SK-N-MC (cell line): ENCODE measurements around the gene METRNL.
"Not testable (repeated sequence)": the region's sequence is repeated elsewhere in the genome, so short reads cannot be mapped to it uniquely, and the experiment has no call there.

Source experiments
- DNase-seq: peaks from one replicate; pipeline ENCODE4 v3.0.0-alpha.2; 2011; ENCODE audit warnings: low read depth, low spot score
- H3K27ac ChIP-seq: fragments of 200-600 bp; sonication (generic); 2 replicates; pipeline ENCODE4 v1.5.1; 2016; ENCODE audit warnings: mixed run types
- H3K36me3 ChIP-seq: fragments of 200-600 bp; sonication (generic); 2 replicates; pipeline ENCODE4 v1.6.1; 2017; ENCODE audit warnings: antibody characterized with exemption, low read length, mixed read lengths; ENCODE audit not compliant: insufficient read depth
- H3K4me3 ChIP-seq: fragments of 200-600 bp; sonication (generic); 2 replicates; pipeline ENCODE4 v1.5.1; 2016
- H3K9ac ChIP-seq: fragments of 200-600 bp; sonication (generic); 2 replicates; pipeline ENCODE4 v1.8.0; 2017; ENCODE audit warnings: mixed run types, mixed read lengths; ENCODE audit not compliant: insufficient read length
- H3K9me3 ChIP-seq: fragments of 200-600 bp; sonication (generic); 2 replicates; pipeline ENCODE4 v1.6.1; 2017; ENCODE audit warnings: low read depth, mild to moderate bottlenecking, antibody characterized with exemption, low read length, moderate library complexity, mixed read lengths
- EZH2 ChIP-seq: fragments of 200-600 bp; sonication (generic); IDR thresholded peaks from one replicate; pipeline ENCODE4 v1.6.1; 2017; ENCODE audit warnings: antibody characterized with exemption
- FOXP2 ChIP-seq: optimal IDR thresholded peaks from 2 replicates; pipeline ENCODE3; 2011; ENCODE audit warnings: mild to moderate bottlenecking, moderate library complexity; ENCODE audit not compliant: insufficient read depth; ENCODE audit errors: extremely low read length, control extremely low read depth
- POLR2AphosphoS5 ChIP-seq: IDR thresholded peaks from 2 replicates; pipeline ENCODE4 v1.6.1; 2012; ENCODE audit warnings: mild to moderate bottlenecking, low read depth, low read length, borderline replicate concordance

METRNL gene

DNA sequence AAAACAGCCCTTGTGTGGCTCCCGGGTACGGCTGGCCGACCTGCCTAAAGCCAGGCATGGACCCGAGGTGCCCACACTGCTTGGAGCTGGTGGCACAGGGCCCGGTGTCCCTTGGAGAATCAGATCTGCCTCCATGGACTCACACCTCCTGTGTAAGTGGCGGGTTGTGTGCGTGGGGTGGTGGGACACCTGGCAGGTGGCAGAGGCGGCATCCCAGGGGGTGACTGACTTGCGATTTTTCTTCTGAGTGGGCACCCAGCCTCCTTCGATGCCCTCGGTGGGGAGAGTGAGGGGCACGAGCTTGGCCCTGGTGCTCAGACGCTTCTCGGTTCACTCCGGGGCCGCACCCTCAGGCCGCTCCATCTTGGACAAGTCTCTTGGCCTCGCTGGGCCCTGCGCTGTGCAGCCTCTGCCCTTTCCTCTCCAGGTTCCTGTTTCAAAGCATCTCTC, 35.8 kb downstream of the METRNL start:
- TF ChIP-seq FOXP2: no peak
- no peak for TF ChIP-seq EZH2
- TF ChIP-seq POLR2AphosphoS5: no peak
- Histone ChIP-seq H3K4me3 (no peak overlapping the region), H3K36me3 (no peaks in the 10 kb centered on the region), H3K27ac (no peak overlapping the region), H3K9me3 (no peaks in the 10 kb centered on the region), H3K9ac (no peak overlapping the region)
- no peak for DNase-seq

DNA sequence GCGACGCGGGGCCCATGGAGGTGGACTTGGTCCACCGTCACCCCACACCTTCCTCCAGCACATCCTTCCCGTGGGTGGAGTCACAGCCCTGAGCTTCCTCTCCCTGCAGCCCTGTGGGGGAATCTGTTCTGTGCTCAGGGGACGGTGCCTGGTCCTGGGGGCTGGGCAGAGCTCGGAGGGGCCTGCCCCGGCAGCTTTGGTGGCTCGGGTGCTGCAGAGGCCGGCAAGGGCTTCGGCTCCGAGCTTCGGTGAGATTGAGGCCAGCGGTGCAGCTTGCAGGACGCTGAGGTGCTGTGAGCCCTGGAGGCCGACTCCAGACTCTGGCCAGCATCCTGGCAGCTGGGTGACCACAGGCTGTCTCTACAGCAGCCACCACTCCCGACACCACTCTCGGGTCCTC, 36.4 kb downstream of the METRNL start:
- TF ChIP-seq FOXP2 (no peak), EZH2 (no peak), POLR2AphosphoS5 (no peak)
- DNase-seq: no peak
- no peaks in the 10 kb centered on the region for H3K9me3 ChIP-seq
- H3K4me3 ChIP-seq: no peak overlapping the region
- no peak overlapping the region for H3K9ac ChIP-seq
- H3K27ac ChIP-seq: no peak overlapping the region
- H3K36me3 ChIP-seq: no peaks in the 10 kb centered on the region

DNA sequence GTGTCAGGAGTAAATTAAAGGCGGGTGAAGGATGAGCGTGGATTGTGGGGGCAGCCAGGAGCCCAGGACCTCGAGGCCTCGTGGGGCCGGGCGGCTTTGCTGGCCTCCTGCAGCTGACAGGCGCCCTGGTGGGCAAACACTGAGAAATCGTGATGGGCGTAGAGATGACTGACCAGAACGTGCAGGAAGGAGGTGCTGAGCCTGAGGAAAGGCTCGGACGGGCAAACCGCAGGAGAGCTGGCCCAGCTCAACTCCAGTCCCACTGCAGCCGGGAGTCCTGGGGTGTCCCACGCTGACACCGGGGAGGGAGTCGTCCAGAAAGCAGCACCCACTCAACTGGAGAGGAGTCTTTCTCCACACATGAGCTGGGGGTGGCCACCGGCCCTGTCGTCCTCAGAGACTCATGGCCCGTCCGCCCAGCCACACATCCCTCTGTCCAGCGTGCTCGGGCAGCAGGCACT, 36.9 kb downstream of the METRNL start:
- Histone ChIP-seq H3K27ac (no peak overlapping the region), H3K4me3 (no peak overlapping the region), H3K9me3 (no peaks in the 10 kb centered on the region), H3K36me3 (no peaks in the 10 kb centered on the region), H3K9ac (no peak overlapping the region)
- TF ChIP-seq FOXP2 (no peak), EZH2 (no peak), POLR2AphosphoS5 (no peak)
- DNase-seq: no peak

DNA sequence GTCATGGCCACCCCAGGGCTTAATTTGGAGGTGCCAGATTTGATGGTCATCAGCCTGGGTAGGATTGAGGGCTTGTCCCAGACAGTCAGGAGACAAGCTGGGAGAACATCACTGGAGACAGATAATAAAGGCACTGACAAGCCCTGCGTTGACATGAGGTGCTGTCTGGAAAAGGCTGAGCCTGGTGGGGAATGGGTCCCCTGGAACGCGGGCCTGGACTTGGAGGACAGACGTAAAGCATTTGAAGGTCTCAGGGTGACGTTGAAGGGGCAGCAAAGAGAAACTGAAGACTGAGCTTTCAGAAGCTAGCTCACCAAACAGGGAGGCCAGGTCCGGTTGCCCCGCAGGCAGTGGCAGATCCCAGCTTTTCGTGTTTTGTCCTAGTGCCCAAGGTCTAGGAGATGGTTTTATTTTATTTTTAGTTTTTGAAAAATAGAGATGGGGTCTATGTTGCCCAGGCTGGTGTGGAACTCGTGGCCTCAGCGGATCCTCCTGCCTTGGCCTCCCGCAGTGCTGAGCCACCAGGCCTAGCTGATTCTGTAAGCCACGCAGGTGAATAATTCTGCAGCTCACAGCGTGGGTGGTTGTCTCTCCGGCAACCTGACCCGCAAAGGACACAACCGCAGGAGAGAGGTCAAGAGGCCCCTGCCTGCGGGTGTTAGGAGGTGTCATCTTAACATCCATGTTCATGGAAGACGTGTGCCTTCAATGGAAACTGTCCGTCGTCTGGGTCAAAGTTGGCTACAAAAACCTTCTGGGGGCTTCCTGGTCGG, 37.6 kb downstream of the METRNL start:
- Histone ChIP-seq H3K9me3 (no peaks in the 10 kb centered on the region), H3K36me3 (no peaks in the 10 kb centered on the region), H3K9ac (no peak overlapping the region), H3K27ac (no peak overlapping the region), H3K4me3 (no peak overlapping the region)
- DNase-seq: no peak
- TF ChIP-seq EZH2 (no peak), POLR2AphosphoS5 (no peak), FOXP2 (no peak)

DNA sequence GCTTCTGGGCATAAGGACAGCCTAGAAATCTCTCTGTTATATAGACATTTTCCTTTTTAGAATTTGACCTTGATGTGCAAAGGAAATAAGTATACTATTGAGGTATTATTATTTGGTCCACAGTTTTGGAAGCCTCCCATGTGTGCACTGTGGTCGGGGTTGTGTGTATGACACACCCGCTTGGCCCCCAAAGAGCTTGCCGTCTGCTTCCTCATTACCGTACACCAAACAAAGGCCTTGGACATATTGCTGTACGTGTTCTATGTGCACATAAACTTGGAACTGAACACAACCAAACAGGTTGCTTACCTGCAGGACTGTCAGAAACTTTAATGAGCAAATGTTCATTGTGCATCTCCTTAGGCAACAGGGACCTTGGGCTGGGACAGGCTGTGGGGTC, 38.2 kb downstream of the METRNL start:
- H3K4me3 ChIP-seq: no peak overlapping the region
- no peak overlapping the region for H3K9ac ChIP-seq
- H3K27ac ChIP-seq: no peak overlapping the region
- no peak for TF ChIP-seq EZH2
- no peak for TF ChIP-seq FOXP2
- TF ChIP-seq POLR2AphosphoS5: no peak
- no peaks in the 10 kb centered on the region for H3K36me3 ChIP-seq
- no peaks in the 10 kb centered on the region for H3K9me3 ChIP-seq
- DNase-seq: no peak

DNA sequence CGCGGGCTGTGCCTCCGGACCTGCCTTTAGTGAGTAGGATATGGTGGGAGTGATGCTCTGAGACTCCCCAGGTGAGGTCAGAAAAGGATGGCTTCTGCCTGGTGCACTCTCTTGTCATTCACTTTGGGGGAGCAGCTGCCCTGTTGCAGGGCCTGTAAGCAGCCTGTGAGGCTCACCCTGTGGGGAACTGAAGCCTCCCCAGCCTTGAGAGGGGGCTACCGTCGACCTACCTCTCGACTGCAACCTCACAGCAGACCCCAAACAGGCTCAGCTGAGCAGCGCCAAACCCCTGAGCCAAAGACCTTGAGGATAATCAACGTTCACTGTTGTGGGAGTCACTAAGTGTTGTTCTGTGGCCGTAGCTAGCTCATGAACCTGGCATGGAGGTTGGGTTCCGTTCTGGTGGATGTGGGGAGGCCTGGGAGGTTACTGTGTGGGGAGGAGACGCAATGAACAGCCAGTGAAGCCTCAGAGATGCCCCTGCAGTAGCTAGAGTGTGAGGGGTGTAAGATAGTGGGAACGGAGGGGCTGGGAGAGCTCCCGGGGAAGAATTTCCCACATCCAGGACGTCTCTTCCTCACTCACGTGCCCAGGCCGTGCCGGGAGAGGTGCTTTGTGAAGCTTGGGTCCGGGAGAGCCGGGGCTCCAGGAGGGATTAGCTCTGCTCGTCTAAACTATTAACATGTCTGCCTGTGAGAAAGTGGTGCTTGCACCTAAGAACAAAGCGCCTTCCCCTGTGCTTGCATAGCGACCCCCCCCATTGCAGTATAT, 38.8 kb downstream of the METRNL start:
- no peaks in the 10 kb centered on the region for H3K36me3 ChIP-seq
- H3K9ac ChIP-seq: no peak overlapping the region
- no peak for DNase-seq
- H3K9me3 ChIP-seq: no peaks in the 10 kb centered on the region
- no peak overlapping the region for H3K4me3 ChIP-seq
- no peak overlapping the region for H3K27ac ChIP-seq
- TF ChIP-seq FOXP2 (no peak), EZH2 (no peak), POLR2AphosphoS5 (no peak)

DNA sequence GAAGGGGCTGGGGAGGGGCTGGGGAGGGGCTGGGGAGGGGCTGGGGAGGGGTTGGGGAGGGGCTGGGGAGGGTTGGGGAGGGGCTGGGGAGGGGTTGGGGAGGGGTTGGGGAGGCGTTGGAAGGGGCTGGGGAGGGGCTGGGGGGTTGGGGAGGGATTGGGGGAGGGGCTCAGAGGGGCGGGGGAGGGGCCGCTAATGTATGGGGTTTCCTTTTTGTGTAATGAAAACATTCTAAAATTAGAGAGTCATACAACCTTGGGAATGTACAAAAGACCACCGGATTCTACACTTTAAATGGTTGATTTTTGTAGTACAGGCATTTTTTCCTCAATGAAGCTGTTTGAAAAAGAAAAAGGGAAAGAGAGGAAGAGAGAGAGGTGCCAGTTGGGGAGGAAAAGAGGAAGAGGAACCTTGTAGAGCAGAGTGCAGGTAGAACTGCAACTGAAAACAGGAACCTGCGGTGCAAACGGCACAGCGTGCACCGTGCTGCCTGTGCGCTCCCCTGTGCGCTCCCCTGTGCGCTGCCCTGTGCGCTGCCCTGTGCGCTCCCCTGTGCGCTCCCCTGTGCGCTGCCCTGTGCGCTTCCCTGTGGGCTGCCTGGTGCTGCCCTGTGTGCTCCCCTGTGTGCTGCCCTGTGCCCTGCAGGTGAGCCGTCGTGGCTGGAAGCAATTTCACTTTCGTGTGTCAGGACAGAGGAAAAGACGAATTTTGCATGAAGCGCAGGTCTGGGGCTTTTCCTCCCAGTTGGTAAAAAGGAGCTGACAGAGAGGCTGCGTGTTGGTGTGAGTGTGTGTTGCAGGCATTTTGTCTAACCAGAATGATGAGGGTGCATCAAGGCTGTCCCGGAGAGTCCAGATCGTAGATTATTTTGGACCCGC, 40.8 kb downstream of the METRNL start:
- DNase-seq: no peak
- no peak overlapping the region for H3K4me3 ChIP-seq
- H3K9ac ChIP-seq: no peak overlapping the region
- H3K27ac ChIP-seq: no peak overlapping the region
- no peak for TF ChIP-seq POLR2AphosphoS5
- no peak for TF ChIP-seq EZH2
- TF ChIP-seq FOXP2: no peak
- no peaks in the 10 kb centered on the region for H3K36me3 ChIP-seq
- H3K9me3 ChIP-seq: no peaks in the 10 kb centered on the region

DNA sequence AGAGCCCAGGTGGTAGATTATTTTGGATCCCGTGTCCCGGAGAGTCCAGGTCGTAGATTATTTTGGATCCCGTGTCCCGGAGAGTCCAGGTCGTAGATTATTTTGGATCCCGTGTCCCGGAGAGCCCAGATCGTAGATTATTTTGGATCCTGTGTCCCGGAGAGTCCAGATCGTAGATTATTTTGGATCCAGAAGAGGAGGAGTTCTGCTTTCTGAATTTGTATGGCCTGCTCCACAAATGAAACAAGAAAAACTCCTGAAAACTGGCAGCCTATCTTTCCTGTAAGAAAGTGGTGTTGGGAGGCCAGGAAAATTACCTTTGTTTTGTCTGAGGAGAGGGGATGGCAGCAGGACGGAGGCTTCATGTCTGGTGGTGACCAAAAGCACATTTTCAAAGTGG, 42.1 kb downstream of the METRNL start:
- H3K9ac ChIP-seq, H3K4me3 ChIP-seq, H3K36me3 ChIP-seq, H3K27ac ChIP-seq, DNase-seq, H3K9me3 ChIP-seq: not testable (repeated sequence)
